ENCODE results near the gene SLC27A1.
"Not testable (repeated sequence)": the region's sequence is repeated elsewhere in the genome, so short reads cannot be mapped to it uniquely, and the experiment has no call there.

The SLC27A1 gene

DNA sequence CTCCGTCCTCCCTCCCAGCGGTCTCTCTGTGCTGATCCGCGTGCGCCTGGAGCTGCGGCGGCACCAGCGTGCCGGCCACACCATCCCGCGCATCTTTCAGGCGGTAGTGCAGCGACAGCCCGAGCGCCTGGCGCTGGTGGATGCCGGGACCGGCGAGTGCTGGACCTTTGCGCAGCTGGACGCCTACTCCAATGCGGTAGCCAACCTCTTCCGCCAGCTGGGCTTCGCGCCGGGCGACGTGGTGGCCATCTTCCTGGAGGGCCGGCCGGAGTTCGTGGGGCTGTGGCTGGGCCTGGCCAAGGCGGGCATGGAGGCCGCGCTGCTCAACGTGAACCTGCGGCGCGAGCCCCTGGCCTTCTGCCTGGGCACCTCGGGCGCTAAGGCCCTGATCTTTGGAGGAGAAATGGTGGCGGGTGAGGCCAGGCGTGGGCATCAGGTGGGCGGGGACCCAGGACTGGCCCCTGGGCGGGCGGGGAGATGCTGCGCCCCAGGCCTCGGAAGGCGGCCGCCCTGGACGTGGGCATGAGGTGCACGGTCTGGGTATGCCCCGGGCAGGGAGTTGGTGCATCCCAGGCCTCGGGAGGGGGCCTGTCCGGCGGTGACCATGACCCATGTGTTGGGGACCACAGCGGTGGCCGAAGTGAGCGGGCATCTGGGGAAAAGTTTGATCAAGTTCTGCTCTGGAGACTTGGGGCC is 16.4 kb downstream of the SLC27A1 start:
- DNase-seq (ENCODE audit: low read depth in 2 of 2), result no peak

DNA sequence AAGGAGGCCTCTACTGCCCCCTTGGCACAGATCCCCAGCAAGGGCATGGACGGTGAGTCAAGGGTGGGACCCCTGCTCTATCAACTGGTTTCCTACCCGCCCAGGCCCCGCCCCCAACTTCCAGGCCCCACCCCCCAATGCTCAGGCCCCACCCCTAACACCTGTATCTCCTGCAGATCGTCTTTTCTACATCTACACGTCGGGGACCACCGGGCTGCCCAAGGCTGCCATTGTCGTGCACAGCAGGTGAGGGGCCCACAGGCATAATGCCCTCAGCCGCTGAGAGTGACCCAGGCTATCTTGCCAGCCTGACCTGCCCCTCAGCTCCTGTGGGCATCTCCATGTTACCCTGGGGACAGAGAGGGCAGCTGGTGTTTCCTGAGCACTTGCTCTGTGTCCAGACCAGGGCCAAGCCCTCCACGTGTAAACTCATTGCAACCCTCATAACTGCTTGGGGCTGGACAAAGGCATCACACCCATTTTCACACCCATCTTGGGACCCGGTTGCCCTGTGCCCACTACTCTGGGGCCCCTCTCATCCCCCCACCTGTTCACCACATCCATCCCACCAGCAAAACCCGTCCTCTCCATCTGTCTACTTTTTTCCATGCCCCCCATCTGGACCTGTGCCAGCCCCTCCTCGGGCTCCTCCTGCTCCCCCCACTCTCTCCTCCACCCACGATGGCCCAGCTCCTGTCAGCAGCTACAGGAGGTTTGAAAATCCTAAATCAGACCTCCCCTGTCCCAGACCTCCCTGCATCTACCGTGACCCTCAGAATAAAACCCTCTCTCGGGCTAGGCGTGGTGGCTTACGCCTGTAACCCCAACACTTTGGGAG is 17.2 kb downstream of the SLC27A1 start:
- DNase-seq (ENCODE audit: low read depth in 2 of 2), result no peak

DNA sequence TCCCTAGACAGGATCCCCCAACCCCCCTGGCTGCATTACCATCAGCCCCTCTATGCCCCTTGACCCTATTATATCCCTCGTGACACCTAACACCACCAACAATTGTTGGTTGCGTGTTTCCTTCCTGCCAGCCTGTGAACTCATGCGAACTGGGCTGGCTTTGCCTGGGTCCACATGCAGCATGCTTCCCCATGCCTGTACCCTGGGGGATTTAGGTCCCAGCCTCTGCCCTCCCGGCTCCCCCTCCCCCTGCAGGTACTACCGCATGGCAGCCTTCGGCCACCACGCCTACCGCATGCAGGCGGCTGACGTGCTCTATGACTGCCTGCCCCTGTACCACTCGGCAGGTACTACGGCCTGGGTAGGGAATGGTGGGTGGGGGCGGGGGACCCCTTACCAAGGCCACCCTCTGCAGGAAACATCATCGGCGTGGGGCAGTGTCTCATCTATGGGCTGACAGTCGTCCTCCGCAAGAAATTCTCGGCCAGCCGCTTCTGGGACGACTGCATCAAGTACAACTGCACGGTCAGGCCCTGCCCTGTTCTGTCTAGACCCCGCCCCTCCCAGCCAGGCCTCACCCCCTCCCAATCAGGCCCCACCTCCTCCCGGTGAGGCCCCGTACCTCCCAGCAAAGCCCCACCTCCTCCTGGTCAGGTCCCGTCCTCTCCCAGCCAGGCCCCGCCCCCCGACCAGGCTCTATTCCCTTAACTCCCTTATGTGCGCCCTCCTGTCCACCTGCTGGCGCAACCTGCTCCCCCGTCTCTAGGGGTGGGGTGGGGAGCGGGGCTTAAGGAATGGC is 18.5 kb downstream of the SLC27A1 start:
- peak; percentile 76 for DNase-seq (ENCODE audit: low read depth in 2 of 2)

DNA sequence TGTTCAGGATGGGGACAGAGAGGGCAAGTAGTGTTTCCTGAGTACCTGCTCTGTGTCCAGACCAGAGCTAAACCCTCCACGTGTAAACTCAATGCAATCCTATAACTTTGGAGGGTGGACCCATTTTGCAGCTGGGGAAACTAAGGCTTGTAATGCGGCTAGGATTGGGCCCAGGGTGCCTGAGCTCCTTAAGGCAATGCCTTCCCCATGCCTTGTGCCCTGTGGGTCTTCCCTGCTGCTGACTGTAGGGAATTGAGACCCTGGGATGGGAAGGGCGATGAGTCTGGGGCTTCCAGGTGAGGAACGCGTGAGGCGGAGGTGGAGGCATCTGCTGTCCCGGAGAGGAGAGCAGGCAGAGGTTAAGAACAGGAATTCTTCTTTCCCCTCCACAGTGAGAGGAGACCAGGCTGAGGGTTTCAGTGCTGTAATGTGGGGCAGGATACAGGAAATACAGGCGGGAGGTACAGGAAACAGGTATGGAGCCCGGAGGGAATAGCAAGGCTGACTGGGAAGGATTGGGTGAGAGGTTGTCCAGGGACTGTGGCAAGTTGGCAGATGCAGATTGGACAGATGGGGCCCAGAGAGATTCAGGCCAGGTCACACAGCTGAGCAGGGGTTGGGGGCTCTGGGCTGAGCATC is 19.2 kb downstream of the SLC27A1 start:
- no peak for DNase-seq (ENCODE audit: low read depth in 2 of 2)

DNA sequence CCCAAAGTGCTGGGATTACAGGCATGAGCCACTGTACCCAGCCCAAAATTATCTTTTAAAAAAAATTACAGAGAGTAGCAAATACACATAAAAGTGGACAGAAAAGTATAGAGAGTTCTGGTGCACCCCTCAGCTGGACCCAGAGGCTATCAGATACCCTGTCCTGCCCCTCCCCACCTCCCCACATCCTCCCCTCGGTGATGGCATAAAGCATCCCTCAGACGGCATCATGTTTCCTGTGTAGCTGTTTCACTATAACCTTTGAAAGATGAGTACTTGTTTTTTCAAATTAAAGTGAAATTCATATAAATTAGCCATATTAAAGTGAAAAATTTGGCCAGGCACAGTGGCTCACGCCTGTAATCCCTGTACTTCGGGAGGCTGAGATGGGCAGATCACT is 20.1 kb downstream of the SLC27A1 start:
- DNase-seq (ENCODE audit: low read depth in 2 of 2), result no peak

DNA sequence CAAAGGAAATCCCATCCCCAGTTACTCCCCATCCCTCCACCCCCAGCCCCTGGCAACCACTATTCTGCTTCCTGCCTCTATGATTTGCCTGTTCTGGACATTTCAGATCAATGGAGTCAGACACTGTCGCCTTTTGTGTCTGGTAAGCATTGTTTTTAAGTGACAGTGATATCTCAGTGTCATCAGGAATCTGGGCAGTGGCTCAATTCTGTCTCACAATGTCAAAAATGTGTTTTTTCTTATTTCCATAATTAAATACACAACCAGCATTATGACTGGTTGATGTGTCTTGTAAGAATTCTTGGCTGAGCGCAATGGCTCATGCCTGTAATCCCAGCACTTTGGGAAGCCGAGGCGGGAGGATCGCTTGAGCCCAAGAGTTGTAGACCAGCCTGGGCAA is 21.0 kb downstream of the SLC27A1 start:
- DNase-seq (ENCODE audit: low read depth in 2 of 2), result no peak

DNA sequence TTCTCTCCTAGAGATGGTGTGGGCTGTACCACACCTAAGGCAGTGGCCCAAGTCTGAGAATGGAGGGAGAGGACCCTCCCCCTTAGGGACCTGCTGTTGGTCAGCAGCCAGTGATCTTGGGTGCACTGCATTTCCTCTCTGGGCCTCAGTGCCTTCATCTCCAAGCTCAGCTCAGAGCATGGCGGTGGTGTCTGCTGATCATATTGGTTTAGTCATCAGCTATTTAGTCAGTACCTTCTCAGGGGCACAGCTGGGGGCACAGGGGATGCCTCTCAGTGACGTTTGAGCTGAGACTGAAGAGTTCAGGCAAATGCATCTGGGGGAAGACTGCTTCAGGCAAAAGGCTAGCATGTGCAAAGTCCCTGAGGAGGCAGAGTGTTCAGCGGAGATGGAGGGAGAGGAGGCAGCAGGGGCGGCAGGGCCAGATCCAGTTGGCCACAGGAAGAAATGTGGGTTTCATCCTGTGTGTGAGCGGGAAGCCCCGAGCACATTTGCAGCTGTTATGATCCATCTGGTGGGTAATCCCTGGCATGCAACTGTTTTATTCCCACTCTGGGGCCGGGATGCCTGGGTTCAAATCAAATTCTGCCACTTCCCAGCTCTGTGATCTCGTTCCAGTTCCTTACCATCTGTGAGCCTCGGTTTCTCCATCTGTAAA is 25.4 kb downstream of the SLC27A1 start:
- no peak for DNase-seq (ENCODE audit: low read depth in 2 of 2)

DNA sequence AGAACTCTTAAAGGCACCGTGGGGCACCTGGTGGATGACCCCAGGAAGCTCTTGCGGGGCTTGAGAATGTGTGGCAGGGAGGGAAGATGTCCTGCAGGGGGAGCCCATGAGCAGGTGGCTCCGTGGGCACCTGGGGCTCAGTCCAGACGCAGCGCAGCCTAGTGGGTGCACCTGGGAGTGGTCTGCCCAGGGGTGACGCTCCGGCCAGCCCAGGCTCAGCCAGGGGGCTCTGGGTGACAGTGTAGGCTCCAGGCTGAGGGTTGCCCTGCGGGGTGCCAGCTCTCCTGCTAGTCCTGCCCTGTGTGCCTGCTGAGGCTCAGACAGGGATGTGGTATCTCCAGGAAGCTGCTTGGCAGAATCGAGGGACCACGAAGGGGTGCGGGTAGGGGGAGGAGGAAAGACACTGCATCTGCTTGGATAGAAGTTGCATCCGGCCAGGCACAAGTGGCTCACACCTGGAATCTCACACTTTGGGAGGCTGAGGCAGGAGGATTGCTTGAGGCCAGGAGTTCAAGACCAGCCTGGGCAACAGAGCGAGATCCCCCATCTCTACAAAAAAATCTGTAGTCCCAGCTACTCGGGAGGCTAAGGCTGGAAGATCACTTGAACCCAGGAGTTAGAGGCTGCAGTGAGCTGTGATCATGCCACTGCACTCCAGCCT is 26.1 kb downstream of the SLC27A1 start:
- DNase-seq (ENCODE audit: low read depth in 2 of 2), result peak; percentile 80 to 86

DNA sequence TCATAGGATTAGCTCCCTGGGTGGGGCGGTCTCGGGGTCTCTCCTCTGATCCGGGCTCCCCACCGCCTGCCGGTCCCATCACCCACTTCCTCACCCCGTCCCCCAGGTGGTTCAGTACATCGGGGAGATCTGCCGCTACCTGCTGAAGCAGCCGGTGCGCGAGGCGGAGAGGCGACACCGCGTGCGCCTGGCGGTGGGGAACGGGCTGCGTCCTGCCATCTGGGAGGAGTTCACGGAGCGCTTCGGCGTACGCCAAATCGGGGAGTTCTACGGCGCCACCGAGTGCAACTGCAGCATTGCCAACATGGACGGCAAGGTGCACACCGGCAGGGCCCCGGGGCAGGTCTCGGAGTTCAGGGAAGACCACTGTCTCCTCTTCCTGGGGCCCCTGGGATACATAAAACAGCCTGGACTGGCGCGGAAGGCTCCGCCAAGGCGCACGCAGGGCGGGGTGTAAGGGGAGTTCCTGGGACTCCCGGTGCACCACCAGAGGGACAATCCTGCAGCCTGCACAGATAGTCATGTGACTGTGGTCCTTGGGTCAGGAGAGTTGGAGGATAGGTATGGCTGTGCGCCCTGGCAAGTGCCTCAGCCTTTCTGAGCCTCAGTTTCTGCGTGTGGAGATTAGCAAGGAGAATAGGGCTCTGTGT is 26.9 kb downstream of the SLC27A1 start:
- no peak for DNase-seq (ENCODE audit: low read depth in 2 of 2)

DNA sequence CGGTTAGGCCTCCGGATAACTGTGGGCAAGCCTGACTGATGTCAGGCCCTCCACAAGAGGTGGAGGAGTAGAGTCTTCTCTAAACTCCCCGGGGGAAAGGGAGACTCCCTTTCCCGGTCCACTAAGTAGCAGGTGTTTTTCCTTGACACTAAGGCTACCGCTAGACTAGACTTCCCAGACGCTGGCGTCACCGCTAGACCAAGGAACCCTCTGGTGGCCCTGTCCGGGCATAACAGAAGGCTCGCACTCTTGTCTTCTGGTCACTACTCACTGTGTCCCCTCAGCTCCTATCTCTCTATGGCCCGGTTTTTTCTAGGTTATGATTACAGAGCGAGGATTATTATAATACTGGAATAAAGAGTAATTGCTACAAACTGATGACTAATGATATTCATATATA is 28.7 kb downstream of the SLC27A1 start:
- not testable (repeated sequence) for DNase-seq (ENCODE audit: low read depth in 2 of 2)

DNA sequence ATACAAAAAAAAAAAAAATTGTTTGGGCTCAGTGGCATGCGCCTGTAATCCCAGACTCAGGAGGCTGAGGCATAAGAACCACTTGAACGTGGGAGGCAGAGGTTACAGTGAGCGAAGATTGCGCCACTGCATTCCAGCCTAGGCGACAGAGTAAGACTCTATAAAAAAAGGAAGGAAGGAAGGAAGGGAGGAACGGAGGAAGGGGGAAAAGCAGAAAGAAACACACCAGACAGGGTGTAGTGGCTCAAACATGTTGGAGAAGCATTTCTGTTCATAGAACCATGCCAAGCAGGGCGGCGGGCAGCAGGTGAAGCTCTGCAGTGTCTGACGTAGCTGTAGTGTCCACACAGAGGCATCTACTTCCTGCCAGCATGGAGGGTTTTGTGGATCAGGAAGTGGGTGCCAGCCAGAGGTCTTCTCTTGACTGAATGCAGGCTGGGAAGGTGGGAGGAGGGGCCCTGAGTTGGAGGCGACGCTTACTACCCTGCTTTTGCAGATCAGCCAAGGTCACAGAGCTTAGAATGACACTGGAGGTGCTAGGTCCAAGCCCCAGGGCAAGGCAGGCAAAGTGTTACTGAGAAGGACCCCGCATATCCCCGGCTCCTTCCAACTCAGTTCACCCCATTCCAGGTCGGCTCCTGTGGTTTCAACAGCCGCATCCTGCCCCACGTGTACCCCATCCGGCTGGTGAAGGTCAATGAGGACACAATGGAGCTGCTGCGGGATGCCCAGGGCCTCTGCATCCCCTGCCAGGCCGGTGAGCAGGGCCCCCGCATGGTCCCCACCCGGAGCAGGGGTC is 29.5 kb downstream of the SLC27A1 start:
- no peak for DNase-seq (ENCODE audit: low read depth in 2 of 2)

DNA sequence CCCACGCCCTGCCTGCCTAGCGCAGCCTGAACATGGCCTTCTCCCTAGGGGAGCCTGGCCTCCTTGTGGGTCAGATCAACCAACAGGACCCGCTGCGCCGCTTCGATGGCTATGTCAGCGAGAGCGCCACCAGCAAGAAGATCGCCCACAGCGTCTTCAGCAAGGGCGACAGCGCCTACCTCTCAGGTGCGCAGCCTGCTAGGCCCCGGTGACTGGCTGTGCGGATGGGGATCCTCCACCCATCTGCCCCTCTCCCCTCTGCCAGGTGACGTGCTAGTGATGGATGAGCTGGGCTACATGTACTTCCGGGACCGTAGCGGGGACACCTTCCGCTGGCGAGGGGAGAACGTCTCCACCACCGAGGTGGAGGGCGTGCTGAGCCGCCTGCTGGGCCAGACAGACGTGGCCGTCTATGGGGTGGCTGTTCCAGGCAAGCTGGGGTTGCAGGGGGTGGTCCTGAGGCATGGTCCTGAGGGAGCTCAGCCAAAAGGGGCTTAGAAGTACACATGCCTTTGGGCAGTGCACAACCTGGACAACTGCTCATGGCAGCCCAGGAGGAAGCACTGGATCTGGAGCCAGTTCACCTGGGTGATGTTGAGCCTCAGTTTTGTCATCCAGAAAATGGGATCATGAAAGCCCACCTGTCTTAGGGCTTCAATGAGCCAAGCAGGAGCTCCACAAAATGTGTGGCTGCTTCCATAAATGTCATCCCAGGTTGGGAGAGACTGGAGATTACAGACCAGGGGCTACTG is 30.3 kb downstream of the SLC27A1 start:
- no peak for DNase-seq (ENCODE audit: low read depth in 2 of 2)

DNA sequence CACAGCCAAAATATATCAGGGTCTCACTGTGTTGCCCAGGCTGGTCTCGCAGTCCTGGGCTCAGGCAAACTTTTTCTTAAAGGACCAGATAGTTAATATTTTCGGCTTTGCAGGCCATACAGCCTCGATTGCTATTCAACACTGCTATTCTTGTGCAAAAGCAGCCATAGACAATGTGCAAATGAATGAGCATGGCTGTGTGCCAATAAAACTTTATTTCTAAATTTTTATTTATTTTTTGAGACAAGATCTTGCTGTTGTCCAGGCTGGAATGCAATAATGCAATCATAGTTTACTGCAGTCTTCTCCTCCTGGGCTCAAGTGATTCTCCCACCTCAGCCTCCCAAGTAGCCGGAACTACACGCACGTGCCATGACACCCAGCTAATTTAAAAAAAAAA is 32.9 kb downstream of the SLC27A1 start:
- no peak for DNase-seq (ENCODE audit: low read depth in 2 of 2)

DNA sequence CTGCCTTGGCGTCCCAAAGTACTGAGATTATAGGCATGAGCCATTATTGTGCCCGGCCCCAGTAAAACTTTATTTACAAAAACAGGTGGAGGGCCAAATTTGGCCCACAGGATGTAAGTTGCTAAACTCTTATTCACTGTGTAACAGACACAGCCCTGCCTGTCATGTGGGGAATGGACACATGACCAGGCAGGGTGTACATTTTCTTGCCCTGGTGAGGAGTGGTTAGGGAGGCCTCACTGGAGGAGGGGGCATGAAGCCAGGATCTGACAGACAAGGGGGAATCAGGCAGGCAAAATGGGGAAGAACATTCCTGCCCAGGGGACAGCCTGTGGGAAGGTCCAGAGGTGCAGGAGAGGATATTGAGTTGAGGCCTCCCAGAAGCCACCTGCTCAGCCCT is 33.7 kb downstream of the SLC27A1 start:
- no peak for DNase-seq (ENCODE audit: low read depth in 2 of 2)

DNA sequence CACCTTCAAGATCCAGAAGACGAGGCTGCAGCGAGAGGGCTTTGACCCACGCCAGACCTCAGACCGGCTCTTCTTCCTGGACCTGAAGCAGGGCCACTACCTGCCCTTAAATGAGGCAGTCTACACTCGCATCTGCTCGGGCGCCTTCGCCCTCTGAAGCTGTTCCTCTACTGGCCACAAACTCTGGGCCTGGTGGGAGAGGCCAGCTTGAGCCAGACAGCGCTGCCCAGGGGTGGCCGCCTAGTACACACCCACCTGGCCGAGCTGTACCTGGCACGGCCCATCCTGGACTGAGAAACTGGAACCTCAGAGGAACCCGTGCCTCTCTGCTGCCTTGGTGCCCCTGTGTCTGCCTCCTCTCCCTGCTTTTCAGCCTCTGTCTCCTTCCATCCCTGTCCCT is 34.1 kb downstream of the SLC27A1 start:
- no peak for DNase-seq (ENCODE audit: low read depth in 2 of 2)

DNA sequence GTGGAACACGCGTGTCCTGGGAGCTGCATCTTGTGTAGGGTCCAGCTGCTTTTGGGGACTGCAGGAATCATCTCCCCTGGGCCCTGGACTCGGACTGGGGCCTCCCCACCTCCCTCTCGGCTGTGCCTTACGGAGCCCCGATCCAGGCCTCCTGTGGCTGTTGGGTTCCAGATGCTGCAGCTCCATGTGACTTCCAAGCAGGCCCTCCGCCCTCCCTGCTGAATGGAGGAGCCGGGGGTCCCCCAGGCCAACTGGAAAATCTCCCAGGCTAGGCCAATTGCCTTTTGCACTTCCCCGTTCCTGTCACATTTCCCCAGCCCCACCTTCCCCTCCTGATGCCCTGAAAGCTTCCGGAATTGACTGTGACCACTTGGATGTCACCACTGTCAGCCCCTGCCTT is 34.9 kb downstream of the SLC27A1 start:
- DNase-seq (ENCODE audit: low read depth in 2 of 2), result no peak

DNA sequence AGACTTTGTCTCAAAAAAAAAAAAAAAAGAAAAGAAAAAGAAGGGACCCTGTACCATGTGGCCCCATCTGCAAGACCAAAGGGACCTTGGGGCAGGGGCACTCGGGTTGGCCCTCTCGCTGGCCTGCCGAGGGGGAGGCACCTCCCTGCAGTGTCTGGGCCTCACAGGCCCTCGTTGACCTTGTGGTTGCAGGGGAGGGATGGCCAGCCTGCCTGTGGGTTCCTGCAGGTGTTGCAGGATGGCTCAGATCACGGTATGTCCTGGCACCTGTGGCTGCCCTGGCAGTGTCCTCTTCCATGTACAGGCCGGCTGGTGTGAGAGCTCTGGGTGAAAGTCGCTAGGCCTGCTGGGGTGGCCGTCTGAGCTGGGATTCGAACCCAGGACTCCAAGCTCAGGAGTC is 36.4 kb downstream of the SLC27A1 start:
- DNase-seq (ENCODE audit: low read depth in 2 of 2), result no peak

DNA sequence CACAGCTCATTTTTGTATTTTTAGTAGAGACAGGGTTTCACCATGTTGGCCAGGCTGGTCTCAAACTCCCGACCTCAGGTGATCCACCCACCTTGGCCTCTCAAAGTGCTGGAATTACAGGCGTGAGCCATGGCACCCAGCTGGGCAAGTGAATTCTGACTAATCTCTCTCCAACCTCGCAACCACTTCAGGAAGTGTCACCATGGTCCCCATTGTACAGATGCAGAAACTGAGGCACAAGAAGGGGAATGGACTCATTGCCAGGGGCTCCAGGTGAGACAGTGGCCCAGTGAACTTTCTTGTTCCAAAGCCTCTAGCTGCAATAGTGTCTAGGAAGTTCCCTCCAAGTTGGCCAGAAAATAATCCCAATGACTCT is 38.2 kb downstream of the SLC27A1 start:
- not testable (repeated sequence) for DNase-seq (ENCODE audit: low read depth in 2 of 2)

Measured in stimulated activated CD4-positive, alpha-beta T cell treated with anti-CD3 and anti-CD28 coated beads, Interleukin-4, amount 100 ng/mL, for 48 hours (primary cell).